CD4-positive, alpha-beta T cell treated with Interleukin-15 for 1 hour (primary cell): ENCODE results near the gene NPY1R.

ENCODE experiments used
- DNase-seq: peaks from one replicate; pipeline ENCODE4 v3.0.0-alpha.2; 2020

NPY1R gene

DNA sequence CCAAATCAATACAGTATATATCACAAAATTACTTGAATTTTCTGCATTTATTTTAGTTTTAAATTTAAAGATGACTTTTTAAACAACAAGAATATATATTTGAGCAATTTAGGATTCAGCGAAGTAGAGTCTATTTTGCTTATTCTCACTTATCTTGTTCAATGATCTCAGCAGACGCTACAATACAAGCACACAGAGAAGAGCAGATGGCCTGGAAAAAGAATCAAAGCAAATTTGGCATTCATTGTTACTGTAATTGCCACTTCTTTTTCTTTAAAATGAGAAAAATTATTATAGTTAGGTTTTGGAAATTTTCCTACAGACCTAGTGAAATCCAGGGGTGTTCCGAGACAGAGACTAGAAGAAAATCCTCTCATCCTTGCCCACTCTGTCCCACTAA is 57.5 kb downstream of the NPY1R start:
- DNase-seq = no peak
